Stimulated activated CD4-positive, alpha-beta T cell treated with anti-CD3 and anti-CD28 coated beads, Interleukin-1b, Interleukin-23, amount 100 ng/mL, for 1 hour (primary cell): ENCODE results near the gene TTC28.

Experiments
- DNase-seq, 2 donors: peaks; one replicate each; pipeline ENCODE4 v3.0.0-alpha.2; 2020; ENCODE audit warnings: low read depth in 2 of 2

The TTC28 gene

GRCh38 chr22:28141614-28142013 lies 538.0 kb downstream of the TTC28 start:
- DNase-seq, result no peak

GRCh38 chr22:28139961-28140360 lies 539.7 kb downstream of the TTC28 start:
- DNase-seq, result no peak

- no peak for DNase-seq
These were observed 540.1 kb downstream of the TTC28 start for GRCh38 chr22:28139516-28139915.

- no peak for DNase-seq
These were observed 542.6 kb downstream of the TTC28 start for GRCh38 chr22:28137036-28137435.

- DNase-seq, result no peak
These were observed 547.2 kb downstream of the TTC28 start for GRCh38 chr22:28132466-28132865.

GRCh38 chr22:28129319-28129962 lies 550.2 kb downstream of the TTC28 start:
- DNase-seq, result no peak

- DNase-seq, result no peak
These were observed 550.8 kb downstream of the TTC28 start for GRCh38 chr22:28128827-28129226.

GRCh38 chr22:28125799-28126198 lies 553.8 kb downstream of the TTC28 start:
- no peak for DNase-seq

- DNase-seq, result no peak
These were observed 555.5 kb downstream of the TTC28 start for GRCh38 chr22:28123989-28124766.

GRCh38 chr22:28120691-28121592 lies 558.7 kb downstream of the TTC28 start:
- no peak for DNase-seq

- DNase-seq, result no peak
These were observed 560.5 kb downstream of the TTC28 start for GRCh38 chr22:28118957-28119631.

- no peak for DNase-seq
These were observed 563.4 kb downstream of the TTC28 start for GRCh38 chr22:28116219-28116673.

- no peak for DNase-seq
These were observed 564.2 kb downstream of the TTC28 start for GRCh38 chr22:28115426-28115825.

- no peak for DNase-seq
These were observed 567.0 kb downstream of the TTC28 start for GRCh38 chr22:28112548-28113043.

GRCh38 chr22:28112190-28112544 lies 567.5 kb downstream of the TTC28 start:
- no peak for DNase-seq

GRCh38 chr22:28111501-28112189 lies 568.0 kb downstream of the TTC28 start:
- DNase-seq, result no peak

- no peak for DNase-seq
These were observed 570.8 kb downstream of the TTC28 start for GRCh38 chr22:28108851-28109250.

GRCh38 chr22:28106617-28107016 lies 573.0 kb downstream of the TTC28 start:
- DNase-seq, result no peak

- no peak for DNase-seq
These were observed 573.7 kb downstream of the TTC28 start for GRCh38 chr22:28105988-28106387.

- no peak for DNase-seq
These were observed 574.2 kb downstream of the TTC28 start for GRCh38 chr22:28105413-28105812.

- no peak for DNase-seq
These were observed 576.0 kb downstream of the TTC28 start for GRCh38 chr22:28103596-28103995.
